GM18873 (cell line): ENCODE results near the gene MGST1.

ENCODE experiments used
- ATAC-seq: cut with Tn5 transposase; IDR thresholded peaks from one replicate; pipeline ENCODE4 v1.9.1; 2021; ENCODE audit warnings: mild to moderate bottlenecking, moderate library complexity, moderate number of reproducible peaks; ENCODE audit not compliant: unreplicated experiment, low FRiP score

Gene MGST1, protein sequence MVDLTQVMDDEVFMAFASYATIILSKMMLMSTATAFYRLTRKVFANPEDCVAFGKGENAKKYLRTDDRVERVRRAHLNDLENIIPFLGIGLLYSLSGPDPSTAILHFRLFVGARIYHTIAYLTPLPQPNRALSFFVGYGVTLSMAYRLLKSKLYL

GRCh38 chr12:16347391-16348298 is at the start of gene MGST1:
TSS of gene MGST1 (plus strand) at chr12:16347645. CDS start at chr12:16354253, 6,608 bp downstream.
- ATAC-seq, result no peak

- no peak for ATAC-seq
These were observed 48.0 kb upstream of the MGST1 start for GRCh38 chr12:16299403-16299802.

DNA sequence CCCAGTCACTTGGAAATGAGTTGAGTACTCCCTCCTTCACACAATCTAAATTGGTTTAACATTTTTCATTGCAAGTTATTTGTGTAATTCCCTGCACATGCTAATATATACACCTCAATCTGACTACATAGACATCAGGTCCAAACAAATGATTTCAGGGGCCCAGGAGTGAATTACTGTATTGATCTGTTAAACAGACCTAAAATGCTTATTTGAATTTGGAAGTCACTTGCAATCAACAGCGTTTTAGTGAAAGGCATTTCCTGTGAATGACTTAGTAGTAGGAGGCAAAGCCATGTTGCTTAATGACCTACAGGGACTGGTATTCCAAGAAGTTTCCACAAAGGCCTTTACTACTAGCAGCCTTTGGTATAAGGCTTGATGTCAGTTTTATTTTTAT is 47.3 kb upstream of the MGST1 start:
- ATAC-seq, result no peak

GRCh38 chr12:16300736-16301135 is 46.7 kb upstream of the MGST1 start:
- no peak for ATAC-seq

GRCh38 chr12:16303939-16304338 is 43.5 kb upstream of the MGST1 start:
- ATAC-seq, result no peak

- ATAC-seq, result no peak
These were observed 39.5 kb upstream of the MGST1 start for GRCh38 chr12:16307856-16308475.

GRCh38 chr12:16310934-16311333 is 36.5 kb upstream of the MGST1 start:
- ATAC-seq, result no peak

- no peak for ATAC-seq
These were observed 24.4 kb upstream of the MGST1 start for GRCh38 chr12:16323010-16323409.

GRCh38 chr12:16323638-16324037 is 23.8 kb upstream of the MGST1 start:
- no peak for ATAC-seq

DNA sequence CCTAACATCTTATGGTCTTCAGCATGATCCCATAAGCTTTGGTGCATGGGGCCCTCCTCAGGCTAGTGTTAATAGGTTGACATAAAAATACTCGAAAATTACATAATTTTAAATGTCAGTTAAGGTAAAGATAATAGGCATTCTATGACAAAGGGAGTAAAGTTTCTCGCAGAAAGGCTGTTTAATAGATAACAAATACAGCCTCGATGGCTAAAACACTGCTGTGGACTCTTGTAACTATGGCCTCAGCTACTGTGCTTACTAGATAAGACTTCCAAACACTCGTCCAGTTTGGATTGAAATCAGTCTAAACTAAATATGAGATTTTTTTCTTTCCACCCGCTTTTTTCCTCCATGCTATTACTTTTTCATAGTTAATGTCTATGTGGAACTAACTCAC is 23.2 kb upstream of the MGST1 start:
- ATAC-seq, result no peak

GRCh38 chr12:16324772-16325171 is 22.7 kb upstream of the MGST1 start:
- ATAC-seq, result no peak

- no peak for ATAC-seq
These were observed 22.0 kb upstream of the MGST1 start for GRCh38 chr12:16325426-16325825.

- ATAC-seq, result no peak
These were observed 19.5 kb upstream of the MGST1 start for GRCh38 chr12:16327963-16328362.

- ATAC-seq, result no peak
These were observed 17.9 kb upstream of the MGST1 start for GRCh38 chr12:16329594-16329993.

DNA sequence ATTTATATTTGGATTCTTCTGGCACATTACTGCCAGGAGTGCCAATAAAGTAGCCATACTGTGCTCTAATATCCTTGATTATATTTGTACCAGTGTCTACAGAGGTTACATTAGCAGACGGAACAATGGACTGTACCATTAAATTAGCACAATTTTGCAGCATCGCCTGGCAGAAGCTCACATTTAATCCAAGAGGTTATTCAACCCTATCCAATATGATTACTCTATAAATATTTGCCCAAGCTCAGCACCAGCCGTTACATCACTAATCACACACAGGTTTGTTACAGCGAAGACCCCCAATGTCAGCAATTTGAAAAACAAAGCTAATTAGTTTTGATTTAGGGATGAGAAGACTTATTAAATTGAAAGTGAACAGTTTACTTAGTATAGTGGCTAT is 16.9 kb upstream of the MGST1 start:
- ATAC-seq, result no peak

GRCh38 chr12:16331998-16332397 is 15.4 kb upstream of the MGST1 start:
- no peak for ATAC-seq

- no peak for ATAC-seq
These were observed 11.6 kb upstream of the MGST1 start for GRCh38 chr12:16335838-16336237.

DNA sequence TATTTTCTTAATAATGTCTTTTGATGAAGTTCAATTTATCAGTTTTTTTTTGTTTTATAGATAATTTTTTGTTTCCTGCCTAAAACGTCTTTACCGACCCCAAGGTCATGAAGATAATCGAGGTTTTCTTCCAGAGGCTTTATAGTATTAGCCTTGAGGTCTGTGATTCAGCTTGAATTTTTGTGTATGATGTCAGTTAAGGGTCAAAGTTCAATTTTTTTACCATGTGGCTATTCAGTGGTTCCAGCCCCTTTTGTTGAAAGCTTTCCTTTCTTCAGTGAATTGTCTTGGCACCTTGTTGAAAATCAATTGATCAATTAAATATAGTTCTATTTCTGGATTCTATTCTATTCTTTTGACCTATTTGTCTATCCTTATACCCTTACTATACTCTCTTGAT is 3.2 kb upstream of the MGST1 start:
- ATAC-seq, result no peak

DNA sequence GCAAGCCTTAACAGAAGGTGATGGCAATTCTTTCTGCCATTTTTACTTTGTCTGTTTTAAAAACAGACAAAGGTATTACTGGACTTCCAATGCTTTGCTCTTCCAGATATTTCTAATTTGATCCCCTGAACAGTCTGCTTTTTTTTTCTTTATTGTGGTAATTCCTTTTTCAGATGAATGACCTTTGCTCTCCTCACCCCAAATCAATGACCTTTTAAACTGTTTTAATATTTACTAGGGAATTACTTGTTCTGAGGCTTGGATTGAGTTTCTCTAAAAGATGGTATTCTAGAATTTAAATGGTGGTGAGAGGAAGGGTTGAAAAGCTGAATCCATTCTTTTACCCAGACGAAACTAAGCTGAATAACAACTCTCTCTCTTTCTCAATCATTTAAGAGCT is 2.3 kb upstream of the MGST1 start:
- no peak for ATAC-seq

DNA sequence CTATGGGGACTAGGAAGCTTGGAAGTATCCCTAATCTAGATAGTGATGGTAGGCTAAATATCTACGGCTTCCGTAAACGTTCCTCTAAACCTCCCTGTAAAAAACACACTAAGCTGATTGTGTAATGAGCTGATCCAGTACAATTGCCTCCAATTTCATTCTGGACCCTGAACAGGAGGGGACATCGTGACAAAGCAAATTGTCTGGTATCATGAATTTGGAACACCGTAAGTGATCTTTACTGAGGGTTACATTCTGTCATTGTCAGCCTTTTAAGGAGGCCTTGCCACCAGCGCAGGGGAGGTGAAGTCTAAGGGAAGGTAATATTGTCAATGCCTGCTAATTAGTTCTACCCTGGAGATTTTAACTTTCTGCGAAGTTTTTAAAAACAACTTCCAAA is 487 bp upstream of the MGST1 start:
- no peak for ATAC-seq

- no peak for ATAC-seq
These were observed 1.1 kb downstream of the MGST1 start for GRCh38 chr12:16348435-16349130.
